ENCODE results near the gene TMEM138.

The TMEM138 gene

DNA sequence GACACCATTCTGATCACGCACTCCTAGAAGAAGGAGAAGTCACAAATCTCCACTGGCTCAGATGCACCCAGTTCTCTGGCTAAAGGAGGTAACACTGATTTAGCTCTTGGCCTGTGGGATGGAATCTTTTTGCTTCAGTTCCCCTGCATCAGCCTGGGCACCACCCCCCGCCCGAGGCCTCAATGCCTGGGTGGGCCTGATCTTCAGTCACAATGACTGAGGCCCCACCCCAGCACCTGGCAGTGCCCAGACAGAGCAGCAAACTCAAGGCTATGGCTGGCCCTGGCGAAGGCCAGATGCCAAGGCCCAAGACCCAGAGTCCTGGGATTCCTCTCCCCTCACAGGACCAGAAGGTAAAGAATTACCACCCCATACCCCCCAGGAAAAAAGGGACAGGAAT, 5.5 kb upstream of the TMEM138 start:
- in situ Hi-C loops (cut with HindIII; ENCODE audit: low pct_ligation_motif_present, low sequenced_read_pairs) = no loop called here
- no peak for DNase-seq
- Histone ChIP-seq H3K4me3 (ENCODE audit: low read depth, low read length) (no peak overlapping the region), H3K36me3 (replicated peaks) (peaks cover 17% of the 10 kb centered on the region), H3K27ac (no peak overlapping the region), H3K27me3 (replicated peaks) (no peaks in the 10 kb centered on the region)
- no peak for TF ChIP-seq CTCF (IDR thresholded peaks at IDR 0.05; ENCODE audit: low read depth, low read length, missing control alignments)

- in situ Hi-C loops (cut with HindIII; ENCODE audit: low pct_ligation_motif_present, low sequenced_read_pairs) = no loop called here
- no peak overlapping the region for H3K4me3 ChIP-seq (ENCODE audit: low read depth, low read length)
- no peak overlapping the region for H3K27ac ChIP-seq
- no peaks in the 10 kb centered on the region for H3K27me3 ChIP-seq (replicated peaks)
- no peak for TF ChIP-seq CTCF (IDR thresholded peaks at IDR 0.05; ENCODE audit: low read depth, low read length, missing control alignments)
- no peak for DNase-seq
- H3K36me3 ChIP-seq (replicated peaks) = peaks cover 12% of the 10 kb centered on the region
These were observed 4.8 kb upstream of the TMEM138 start for GRCh38 chr11:61357233-61357893.

DNA sequence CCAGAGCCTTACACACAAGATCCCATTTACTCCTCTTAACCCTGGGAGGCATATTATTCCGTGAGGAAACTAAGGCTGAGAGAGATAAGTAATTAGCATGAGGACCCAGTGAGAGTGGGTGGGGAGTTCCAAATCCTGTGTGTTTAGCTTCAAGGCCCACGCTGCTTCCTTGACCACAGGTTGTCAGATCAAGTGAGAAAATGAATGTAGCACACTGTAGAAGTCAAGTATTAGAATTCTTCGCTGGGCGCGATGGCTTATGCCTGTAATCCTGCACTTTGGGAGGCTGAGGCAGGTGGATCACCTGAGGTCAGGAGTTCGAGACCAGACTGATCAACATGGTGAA, 4.3 kb upstream of the TMEM138 start:
- Histone ChIP-seq H3K27ac (no peak overlapping the region), H3K36me3 (replicated peaks) (peaks cover 9% of the 10 kb centered on the region), H3K4me3 (ENCODE audit: low read depth, low read length) (no peak overlapping the region), H3K27me3 (replicated peaks) (no peaks in the 10 kb centered on the region)
- DNase-seq = no peak
- TF ChIP-seq CTCF (IDR thresholded peaks at IDR 0.05; ENCODE audit: low read depth, low read length, missing control alignments) = no peak
- in situ Hi-C loops (cut with HindIII; ENCODE audit: low pct_ligation_motif_present, low sequenced_read_pairs) = no loop called here

DNA sequence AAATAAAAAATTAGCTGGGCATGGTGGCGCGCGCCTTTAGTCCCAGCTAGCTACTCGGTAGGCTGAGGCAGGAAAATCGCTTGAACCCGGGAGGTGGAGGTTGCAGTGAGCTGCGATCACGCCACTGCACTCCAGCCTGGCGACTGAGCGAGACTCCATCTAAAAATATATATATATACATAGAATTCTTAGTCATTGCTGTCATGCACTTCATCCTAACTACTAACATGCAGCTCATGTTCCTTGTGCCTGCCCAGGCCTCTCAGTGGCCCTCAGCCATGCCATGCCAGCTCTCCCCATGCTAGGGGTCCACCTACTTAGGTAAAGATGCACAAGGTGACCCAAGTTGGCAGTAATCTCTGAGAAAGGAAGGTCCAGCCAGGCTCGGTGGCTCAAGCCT, 3.6 kb upstream of the TMEM138 start:
- in situ Hi-C loops (cut with HindIII; ENCODE audit: low pct_ligation_motif_present, low sequenced_read_pairs) = no loop called here
- H3K4me3 ChIP-seq (ENCODE audit: low read depth, low read length) = no peak overlapping the region
- H3K27ac ChIP-seq = no peak overlapping the region
- TF ChIP-seq CTCF (IDR thresholded peaks at IDR 0.05; ENCODE audit: low read depth, low read length, missing control alignments) = no peak
- H3K36me3 ChIP-seq (replicated peaks) = peaks cover 3% of the 10 kb centered on the region
- H3K27me3 ChIP-seq (replicated peaks) = no peaks in the 10 kb centered on the region
- no peak for DNase-seq

GRCh38 chr11:61359516-61359915, 2.7 kb upstream of the TMEM138 start:
- in situ Hi-C loops (cut with HindIII; ENCODE audit: low pct_ligation_motif_present, low sequenced_read_pairs) = no loop called here
- TF ChIP-seq CTCF (IDR thresholded peaks at IDR 0.05; ENCODE audit: low read depth, low read length, missing control alignments) = no peak
- no peaks in the 10 kb centered on the region for H3K27me3 ChIP-seq (replicated peaks)
- DNase-seq = no peak
- peaks cover 9% of the 10 kb centered on the region for H3K36me3 ChIP-seq (replicated peaks)
- H3K4me3 ChIP-seq (ENCODE audit: low read depth, low read length) = no peak overlapping the region
- no peak overlapping the region for H3K27ac ChIP-seq

GRCh38 chr11:61361237-61361740, 885 bp upstream of the TMEM138 start:
- in situ Hi-C loops (cut with HindIII; ENCODE audit: low pct_ligation_motif_present, low sequenced_read_pairs) = no loop called here
- peak overlapping the region; percentile 76 for H3K4me3 ChIP-seq (ENCODE audit: low read depth, low read length)
- no peak for DNase-seq
- H3K36me3 ChIP-seq (replicated peaks) = peaks cover 21% of the 10 kb centered on the region
- no peak for TF ChIP-seq CTCF (IDR thresholded peaks at IDR 0.05; ENCODE audit: low read depth, low read length, missing control alignments)
- H3K27me3 ChIP-seq (replicated peaks) = no peaks in the 10 kb centered on the region
- H3K27ac ChIP-seq = peak overlapping the region; percentile 93

All from brain microvascular endothelial cell (primary cell).